Activated CD4-positive, alpha-beta T cell treated with anti-CD3 and anti-CD28 coated beads, Interleukin-2, amount 50 U/mL, for 16 hours (primary cell): ENCODE measurements around the gene GRIK3.
A peak's percentile ranks its signal among the peaks of the same experiment; 100 is the strongest.
"Not testable (repeated sequence)": the region's sequence is repeated elsewhere in the genome, so short reads cannot be mapped to it uniquely, and the experiment has no call there.

Experiments
- DNase-seq: peaks from one replicate; pipeline ENCODE4 v3.0.0-alpha.2; 2020

Gene GRIK3

GRCh38 chr1:36934061-36934460 lies 100.3 kb downstream of the GRIK3 start:
- DNase-seq = no peak

- no peak for DNase-seq
Measured at GRCh38 chr1:36927826-36928225, 106.5 kb downstream of the GRIK3 start.

- no peak for DNase-seq
Measured at GRCh38 chr1:36925251-36925650, 109.1 kb downstream of the GRIK3 start.

- peak; percentile 36 for DNase-seq
Measured at GRCh38 chr1:36924282-36924811, 110.0 kb downstream of the GRIK3 start.

- no peak for DNase-seq
Measured at GRCh38 chr1:36922593-36923426, 111.5 kb downstream of the GRIK3 start.

- DNase-seq = no peak
Measured at GRCh38 chr1:36922071-36922470, 112.2 kb downstream of the GRIK3 start.

GRCh38 chr1:36920801-36921405 lies 113.4 kb downstream of the GRIK3 start:
- no peak for DNase-seq

- no peak for DNase-seq
Measured at GRCh38 chr1:36920371-36920770, 113.9 kb downstream of the GRIK3 start.

GRCh38 chr1:36919491-36920145 lies 114.7 kb downstream of the GRIK3 start:
- DNase-seq = no peak

GRCh38 chr1:36918604-36919003 lies 115.7 kb downstream of the GRIK3 start:
- DNase-seq = no peak

- DNase-seq = not testable (repeated sequence)
Measured at GRCh38 chr1:36916542-36916941, 117.8 kb downstream of the GRIK3 start.

GRCh38 chr1:36913484-36914060 lies 120.7 kb downstream of the GRIK3 start:
- DNase-seq = no peak

GRCh38 chr1:36913016-36913415 lies 121.3 kb downstream of the GRIK3 start:
- DNase-seq = no peak

- no peak for DNase-seq
Measured at GRCh38 chr1:36912365-36912865, 121.9 kb downstream of the GRIK3 start.

- no peak for DNase-seq
Measured at GRCh38 chr1:36911561-36912364, 122.6 kb downstream of the GRIK3 start.

- DNase-seq = no peak
Measured at GRCh38 chr1:36910886-36911540, 123.3 kb downstream of the GRIK3 start.

- DNase-seq = no peak
Measured at GRCh38 chr1:36909946-36910725, 124.2 kb downstream of the GRIK3 start.

GRCh38 chr1:36909359-36909758 lies 125.0 kb downstream of the GRIK3 start:
- not testable (repeated sequence) for DNase-seq

GRCh38 chr1:36908096-36908495 lies 126.2 kb downstream of the GRIK3 start:
- DNase-seq = no peak

- DNase-seq = no peak
Measured at GRCh38 chr1:36906555-36906954, 127.8 kb downstream of the GRIK3 start.

GRCh38 chr1:36905941-36906340 lies 128.4 kb downstream of the GRIK3 start:
- no peak for DNase-seq
